GM21390 (cell line): ENCODE data around the gene RERE.
"Not testable (repeated sequence)": the region's sequence is repeated elsewhere in the genome, so short reads cannot be mapped to it uniquely, and the experiment has no call there.

ENCODE experiments used
- ATAC-seq: cut with Tn5 transposase; IDR thresholded peaks from one replicate; pipeline ENCODE4 v1.9.1; 2021; ENCODE audit not compliant: unreplicated experiment

RERE gene

GRCh38 chr1:8649027-8649426, 168.4 kb downstream of the RERE start:
- peak; percentile 44 for ATAC-seq

DNA sequence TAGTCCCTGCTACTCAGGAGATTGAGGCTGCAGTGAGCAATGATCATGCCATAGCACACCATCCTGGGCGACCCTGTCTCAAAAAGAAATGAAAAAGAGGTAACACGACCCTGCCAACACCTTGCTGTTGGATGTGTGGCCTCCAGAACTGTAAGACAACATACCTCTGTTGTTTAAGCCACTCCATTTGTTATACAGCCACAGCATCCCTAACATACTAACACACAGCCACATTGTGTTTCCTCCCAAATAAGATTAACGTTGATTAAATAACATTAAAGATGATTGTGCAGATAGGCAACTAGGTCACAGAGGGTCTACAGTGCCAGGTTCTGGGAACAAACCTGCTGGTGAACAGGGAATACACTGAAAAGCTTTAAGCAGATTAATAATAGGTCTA, 170.4 kb downstream of the RERE start:
- ATAC-seq: no peak

DNA sequence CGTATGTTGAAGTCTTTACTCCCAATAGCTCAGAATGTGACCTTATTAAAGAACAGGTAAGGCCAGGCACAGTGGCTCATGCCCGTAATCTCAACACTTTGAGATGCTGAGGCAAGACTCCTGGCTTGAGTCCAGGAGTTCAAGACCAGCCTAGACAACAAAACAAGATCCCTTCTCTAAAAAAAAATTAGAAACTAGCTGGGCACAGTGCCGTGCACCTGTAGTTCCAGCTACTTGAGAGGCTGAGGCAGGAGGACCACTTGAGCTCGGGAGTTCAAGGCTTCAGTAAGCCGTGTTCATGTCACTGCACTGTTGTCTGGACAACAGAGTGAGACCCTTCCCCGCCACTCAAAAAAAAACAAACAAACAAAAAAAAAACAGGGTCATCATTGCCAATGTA, 171.3 kb downstream of the RERE start:
- no peak for ATAC-seq

- peak; percentile 85 for ATAC-seq
Measured at GRCh38 chr1:8643542-8644536, 173.6 kb downstream of the RERE start.

DNA sequence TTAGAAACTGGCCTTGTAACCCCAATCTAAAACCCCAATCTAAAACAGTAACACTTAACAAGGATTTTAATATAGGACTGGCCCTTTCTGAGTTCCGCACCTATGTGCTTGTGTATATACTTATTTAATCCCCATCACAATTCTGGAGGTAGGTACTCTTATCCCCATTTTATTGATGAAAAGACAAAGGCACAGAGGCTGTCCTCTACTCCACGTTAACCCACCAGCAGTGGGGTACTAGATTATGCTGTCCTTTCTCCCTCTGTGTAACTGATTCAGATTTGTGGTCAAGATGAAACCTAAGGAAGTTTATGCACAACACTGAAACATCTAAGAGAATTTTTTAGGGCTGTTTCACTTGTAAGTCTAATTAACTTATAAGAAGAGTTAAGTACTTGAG, 175.3 kb downstream of the RERE start:
- no peak for ATAC-seq

GRCh38 chr1:8641377-8641997, 176.0 kb downstream of the RERE start:
- ATAC-seq: no peak

GRCh38 chr1:8640950-8641349, 176.5 kb downstream of the RERE start:
- no peak for ATAC-seq

DNA sequence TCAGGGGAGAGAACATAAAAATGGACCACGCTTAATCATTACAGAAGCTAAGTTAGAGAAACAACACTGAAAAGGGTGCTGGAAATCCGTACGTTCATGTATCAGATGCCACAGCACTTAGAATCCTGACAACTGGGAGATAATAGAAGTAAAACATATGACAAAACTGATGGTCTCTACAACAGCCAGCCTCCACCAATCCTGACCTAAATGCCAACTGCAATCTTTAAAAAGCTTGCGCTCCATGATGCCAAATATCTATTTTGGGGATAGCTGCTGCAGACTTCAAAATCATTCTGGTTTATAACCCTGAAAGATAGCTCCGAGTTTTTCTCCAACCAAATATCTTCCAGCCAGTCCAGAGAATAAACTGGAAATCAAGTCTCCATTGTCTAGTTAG, 178.3 kb downstream of the RERE start:
- ATAC-seq: no peak

- no peak for ATAC-seq
Measured at GRCh38 chr1:8633741-8634501, 183.5 kb downstream of the RERE start.

DNA sequence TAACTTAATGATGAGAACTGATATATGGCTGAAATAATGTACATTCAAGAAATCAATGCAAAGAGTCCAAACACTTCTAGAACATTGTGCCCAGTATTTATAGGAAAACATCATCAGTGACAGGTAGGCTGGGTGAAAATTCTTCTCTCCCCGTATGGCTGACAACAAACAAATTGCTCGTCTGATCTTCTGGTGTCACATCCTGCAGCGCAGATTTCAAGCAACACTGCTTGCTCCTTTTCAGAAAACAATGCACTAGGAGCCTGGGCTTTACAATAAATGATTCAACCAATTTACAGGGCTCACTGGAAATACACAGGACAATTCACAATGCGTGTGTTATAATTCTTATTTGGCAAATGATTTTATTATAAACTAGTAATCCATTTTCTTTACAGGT, 185.3 kb downstream of the RERE start:
- no peak for ATAC-seq

DNA sequence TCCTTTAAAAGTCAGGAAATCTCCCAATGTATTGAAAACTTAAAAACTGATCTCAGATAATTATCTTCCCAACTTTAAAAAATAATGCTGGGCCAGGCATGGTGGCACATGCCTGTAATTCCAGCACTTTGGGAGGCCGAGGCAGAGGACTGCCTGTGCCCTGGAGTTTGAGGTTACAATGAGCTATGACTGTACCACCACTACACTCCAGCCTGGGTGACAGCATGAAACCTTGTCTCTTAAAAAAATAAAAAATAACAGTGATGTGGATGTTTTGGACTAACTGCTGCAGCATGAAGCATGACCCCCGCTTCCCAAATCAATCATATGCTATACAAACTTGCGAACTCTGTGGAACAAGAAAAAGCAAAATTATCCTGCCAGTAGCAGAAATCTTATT, 186.3 kb downstream of the RERE start:
- no peak for ATAC-seq

DNA sequence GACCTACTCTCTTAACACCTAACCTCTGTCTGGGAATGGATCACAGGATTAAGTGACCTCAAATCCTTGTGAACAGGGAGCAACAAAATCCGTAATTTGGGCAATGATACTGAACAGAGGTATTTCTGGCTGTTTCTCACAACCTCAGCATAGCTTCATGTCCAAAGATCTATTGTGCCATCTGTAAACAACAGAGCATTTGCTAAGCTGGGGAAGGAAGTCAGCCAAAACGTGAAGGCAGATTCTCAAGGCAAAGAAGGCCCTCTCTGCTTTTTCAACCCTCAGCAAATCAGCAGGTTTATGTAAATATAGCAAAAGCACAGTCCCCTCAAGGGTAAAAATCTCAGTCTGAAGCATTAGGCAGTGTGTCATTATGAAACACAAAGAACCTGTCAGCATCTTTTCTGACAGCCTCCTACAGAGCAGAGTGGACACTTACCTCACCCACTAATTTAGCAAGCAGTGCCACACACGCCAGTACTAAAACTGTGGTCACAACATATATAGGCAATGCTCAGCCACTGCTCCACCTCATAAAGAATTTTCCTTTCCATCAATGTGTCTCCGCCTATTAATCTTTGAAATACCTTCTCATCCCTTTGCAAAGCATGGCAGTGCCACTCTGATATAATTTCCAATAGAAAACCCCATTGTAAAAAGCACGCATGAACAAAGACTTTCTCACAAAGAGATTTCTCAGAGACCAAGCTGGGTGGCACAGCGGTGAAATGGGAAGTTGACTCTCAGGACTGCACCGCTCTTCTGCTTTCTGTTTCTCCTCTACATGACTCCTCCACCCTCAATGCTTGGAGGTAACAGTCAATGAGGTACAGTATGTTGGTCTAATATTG, 188.0 kb downstream of the RERE start:
- peak; percentile 81 for ATAC-seq

- no peak for ATAC-seq
Measured at GRCh38 chr1:8628606-8629005, 188.8 kb downstream of the RERE start.

DNA sequence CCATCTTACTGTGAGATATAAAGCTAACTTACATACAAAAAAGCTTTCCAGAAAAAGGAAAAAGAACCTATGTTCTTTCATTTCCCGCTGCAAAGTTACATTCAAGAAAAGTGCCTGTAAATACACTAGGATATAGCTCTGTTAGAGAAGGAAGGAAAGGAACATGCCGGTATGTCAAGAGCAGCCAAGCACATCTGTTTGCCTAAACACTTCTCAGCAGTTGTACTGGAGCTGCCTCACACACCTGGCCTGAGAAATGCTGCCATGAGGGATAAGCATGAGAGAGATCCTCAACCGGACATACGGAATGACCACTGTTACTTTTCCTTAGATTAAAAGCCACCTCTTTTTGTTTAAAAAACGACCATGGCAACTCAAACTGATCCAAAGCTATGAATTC, 189.7 kb downstream of the RERE start:
- no peak for ATAC-seq

DNA sequence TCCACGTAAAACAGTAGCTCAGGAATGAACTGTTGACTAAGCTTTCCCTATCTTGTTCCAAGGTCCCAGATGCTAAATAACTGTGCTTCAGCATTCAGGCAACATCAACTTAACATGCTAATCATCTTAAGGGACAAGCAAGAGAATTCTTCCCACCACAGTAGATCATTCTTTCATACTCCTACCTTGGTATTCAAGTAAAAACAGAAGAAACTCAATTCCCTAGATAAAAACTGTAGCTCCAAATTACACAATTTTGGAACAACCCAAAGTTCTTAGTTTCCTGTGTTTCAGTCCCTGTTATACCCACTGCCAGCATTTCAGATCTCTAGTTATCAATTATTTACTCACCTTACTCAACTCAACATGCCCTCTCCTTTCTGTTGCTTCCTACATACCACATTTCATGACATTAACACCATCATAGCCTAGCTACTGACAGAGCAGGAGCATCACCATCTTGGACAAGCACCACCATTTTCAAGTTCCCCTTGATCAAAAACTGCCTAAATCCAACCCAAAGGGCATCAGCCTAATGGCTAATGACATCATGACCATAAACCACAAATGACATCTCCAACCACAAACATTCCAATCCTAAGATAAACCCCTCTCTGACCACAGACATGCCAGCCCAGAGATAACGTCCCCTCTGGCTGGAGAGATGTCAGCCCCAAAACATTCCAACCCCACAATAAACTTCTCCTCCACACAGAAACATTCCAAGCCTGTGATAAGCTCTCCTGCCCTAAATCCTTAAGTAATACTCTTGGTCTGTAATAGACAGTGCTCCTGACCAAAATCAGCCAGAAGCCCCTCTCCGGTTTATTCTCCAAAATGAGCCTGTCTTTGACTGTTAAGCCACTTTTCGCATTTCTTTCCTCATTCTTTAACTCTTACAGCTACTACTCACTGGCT, 191.2 kb downstream of the RERE start:
- ATAC-seq: no peak

- ATAC-seq: no peak
Measured at GRCh38 chr1:8625491-8625890, 191.9 kb downstream of the RERE start.

- ATAC-seq: not testable (repeated sequence)
Measured at GRCh38 chr1:8623651-8624192, 193.7 kb downstream of the RERE start.

GRCh38 chr1:8621785-8622348, 195.6 kb downstream of the RERE start:
- not testable (repeated sequence) for ATAC-seq

DNA sequence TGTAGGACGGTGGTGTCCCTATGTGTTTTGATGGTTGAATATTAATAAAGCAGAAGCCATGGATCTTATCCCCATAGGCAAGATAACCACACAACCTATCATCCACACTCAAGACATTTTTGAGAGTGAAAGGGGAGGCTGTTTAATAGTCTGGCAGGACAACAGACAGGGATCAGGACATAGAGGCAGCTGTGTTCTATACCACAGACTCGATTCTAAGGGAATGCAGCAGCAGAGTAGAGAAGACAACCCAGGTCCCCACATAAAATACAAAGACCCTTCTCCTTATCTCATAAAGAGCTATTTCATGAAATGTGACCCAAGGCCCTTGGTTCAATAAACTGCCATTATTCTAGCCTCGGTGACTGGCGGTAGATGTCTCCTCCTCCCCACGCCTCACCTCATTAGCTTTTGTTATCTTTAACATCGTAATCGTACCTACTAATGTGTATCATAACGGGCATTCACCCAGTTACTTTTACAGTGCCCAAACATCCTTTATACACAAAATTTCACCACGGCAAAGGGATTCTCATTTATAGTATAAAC, 196.3 kb downstream of the RERE start:
- not testable (repeated sequence) for ATAC-seq
